Lung (tissue), 12 donors: ENCODE data around the gene PLA2G4A. TPM values are rescaled to one million over a fixed set of nuclear protein-coding genes. Genes with fewer than 3 reads are reported as not detected.

ENCODE experiments used
- ATAC-seq: fragments of 200-7000 bp; cut with Tn5 transposase; one replicate; pipeline ENCODE4 v1.9.1; 2020; ENCODE audit warnings: moderate number of reproducible peaks; ENCODE audit not compliant: insufficient read depth, low FRiP score
- DNase-seq, 3 donors: peaks; one replicate each; pipeline ENCODE4 v3.0.0-alpha.2; 2013 to 2017
- H3K27ac ChIP-seq, 2 donors: one replicate each; pipeline ENCODE4 v1.5.1; 2013; ENCODE audit warnings: mild to moderate bottlenecking in 2 of 2, moderate library complexity in 2 of 2, control low read depth in 1 of 2, inconsistent platforms in 1 of 2, low read depth in 1 of 2, low read length in 1 of 2
- H3K27me3 ChIP-seq, 3 donors: one replicate each; pipeline ENCODE4 v1.5.1; 2013; ENCODE audit warnings: low read length in 2 of 3; ENCODE audit not compliant: control insufficient read depth in 3 of 3, insufficient read depth in 3 of 3
- H3K36me3 ChIP-seq, 4 donors: one replicate each; pipeline ENCODE4 v1.5.1; 2013; ENCODE audit warnings: low read length in 4 of 4, mild to moderate bottlenecking in 1 of 4, moderate library complexity in 1 of 4; ENCODE audit not compliant: control insufficient read depth in 4 of 4, insufficient read depth in 4 of 4
- H3K4me1 ChIP-seq, 5 donors: one replicate each; pipeline ENCODE4 v1.5.1; 2013; ENCODE audit warnings: low read length in 5 of 5, mild to moderate bottlenecking in 2 of 5, moderate library complexity in 1 of 5; ENCODE audit not compliant: control insufficient read depth in 5 of 5, insufficient read depth in 5 of 5
- H3K4me3 ChIP-seq: one replicate; pipeline ENCODE4 v1.5.1; 2013; ENCODE audit warnings: mild to moderate bottlenecking, control low read depth, moderate library complexity
- H3K9ac ChIP-seq, 2 donors: one replicate each; pipeline ENCODE4 v1.5.1; 2013; ENCODE audit warnings: low read length in 2 of 2, control low read depth in 1 of 2; ENCODE audit not compliant: insufficient read depth in 1 of 2
- H3K9me3 ChIP-seq, 4 donors: one replicate each; pipeline ENCODE4 v1.5.1; 2013; ENCODE audit warnings: low read length in 3 of 4, mild to moderate bottlenecking in 1 of 4, moderate library complexity in 1 of 4; ENCODE audit not compliant: control insufficient read depth in 4 of 4, insufficient read depth in 3 of 4
- CTCF ChIP-seq: IDR thresholded peaks from 2 replicates; pipeline ENCODE4 v1.5.1; 2012; ENCODE audit warnings: mild to moderate bottlenecking; ENCODE audit errors: control extremely low read depth, extremely low read depth
- WGBS, 2 donors: extraction: QIAGEN DNeasy Blood & Tissue Kit; methylation state at CpG; one replicate each; pipeline ENCODE4 v1.1.7; 2013; 5-methylcytosine and 5-hydroxymethylcytosine counted together
- polyA plus RNA-seq, 2 donors: library from polyadenylated mRNA; stranded (reverse); fragments of 200-250 nt; gene quantifications; one replicate each; pipeline ENCODE4 v1.2.1, GENCODE V29; 2013
- total RNA-seq, 2 donors: library from RNA; depleted of rRNA in 1 of 2; stranded (reverse); fragments of >200 nt in 1 of 2; gene quantifications; one replicate each; pipeline ENCODE4 v1.2.1, GENCODE V29; 2014 to 2021
- donor health status: control.
- donor health status: control.
- donor health status: Bipolar disorder and iron deficiency.
- donor health status: healthy.
- donor health status: DM: yes; HTN: yes; CAD: no.

The PLA2G4A gene
- total and polyA plus RNA-seq, 4 donors: 2.5 to 8.1 (median 6.4) TPM

DNA sequence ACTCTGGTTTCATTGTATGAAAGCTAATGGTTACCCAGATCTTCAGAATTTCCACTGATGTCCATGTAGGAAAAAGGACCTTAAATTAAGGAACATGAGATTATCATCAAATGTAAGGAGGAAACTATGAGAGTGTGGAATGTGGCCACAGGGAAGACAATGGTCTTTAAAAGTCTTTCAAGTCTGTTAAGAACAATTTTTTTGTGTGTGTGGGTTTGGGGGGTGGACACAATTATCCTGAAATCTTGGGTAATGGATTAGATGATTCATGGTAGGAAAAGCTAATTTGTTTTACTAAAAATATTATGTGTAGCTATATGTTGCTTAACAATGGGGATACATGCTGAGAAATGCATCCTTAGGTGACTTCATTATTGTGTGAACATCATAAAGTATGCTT lies 72.9 kb downstream of the PLA2G4A start:
- Histone ChIP-seq H3K9me3 (no peaks in the 10 kb centered on the region), H3K27me3 (no peaks in the 10 kb centered on the region), H3K9ac (no peak overlapping the region), H3K36me3 (no peaks in the 10 kb centered on the region), H3K4me3 (no peak overlapping the region), H3K4me1 (no peaks in the 10 kb centered on the region), H3K27ac (no peak overlapping the region)
- no peak for ATAC-seq
- no peak for DNase-seq
- no peak for TF ChIP-seq CTCF

DNA sequence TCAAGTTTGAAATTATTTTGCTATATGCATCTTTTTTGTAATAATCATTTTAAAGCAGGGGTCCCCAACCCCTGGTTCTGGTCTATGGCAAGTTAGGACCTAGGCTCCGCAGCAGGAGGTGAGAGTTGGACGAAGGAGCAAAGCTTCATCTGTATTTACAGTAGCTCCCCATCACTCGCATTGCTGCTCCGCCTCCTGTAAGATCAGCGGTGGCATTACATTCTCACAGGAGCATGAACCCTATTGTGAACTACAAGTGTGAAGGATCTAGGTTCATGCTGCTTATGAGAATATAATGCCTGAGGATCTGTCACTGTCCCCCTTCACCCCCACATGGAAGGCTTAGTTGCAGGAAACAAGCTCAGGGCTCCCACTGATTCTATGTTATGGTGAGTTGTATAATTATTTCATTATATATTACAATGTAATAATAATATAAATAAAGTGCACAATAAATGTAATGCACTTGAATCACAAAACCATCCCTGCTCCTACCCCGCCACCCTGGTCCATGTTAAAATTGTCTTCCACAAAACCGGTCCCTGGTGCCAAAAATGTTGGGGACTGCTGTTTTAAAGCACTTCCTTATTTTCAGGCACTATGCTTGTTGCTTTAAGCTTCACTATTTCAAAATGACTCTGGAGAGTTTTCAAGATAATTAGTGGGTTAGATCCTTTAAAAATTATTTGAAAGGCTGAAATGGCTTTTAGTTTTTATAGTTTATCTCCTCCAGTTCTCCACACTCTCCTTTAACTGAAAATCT lies 74.8 kb downstream of the PLA2G4A start:
- DNase-seq (no peak), ATAC-seq (no peak)
- Histone ChIP-seq H3K27me3 (no peaks in the 10 kb centered on the region), H3K4me3 (no peak overlapping the region), H3K4me1 (no peaks in the 10 kb centered on the region), H3K9me3 (no peaks in the 10 kb centered on the region), H3K27ac (no peak overlapping the region), H3K9ac (no peak overlapping the region), H3K36me3 (no peaks in the 10 kb centered on the region)
- TF ChIP-seq CTCF: no peak
- 67 to 80% methylated on average over 7 of the region's 7 CpGs for WGBS, 2 donors

DNA sequence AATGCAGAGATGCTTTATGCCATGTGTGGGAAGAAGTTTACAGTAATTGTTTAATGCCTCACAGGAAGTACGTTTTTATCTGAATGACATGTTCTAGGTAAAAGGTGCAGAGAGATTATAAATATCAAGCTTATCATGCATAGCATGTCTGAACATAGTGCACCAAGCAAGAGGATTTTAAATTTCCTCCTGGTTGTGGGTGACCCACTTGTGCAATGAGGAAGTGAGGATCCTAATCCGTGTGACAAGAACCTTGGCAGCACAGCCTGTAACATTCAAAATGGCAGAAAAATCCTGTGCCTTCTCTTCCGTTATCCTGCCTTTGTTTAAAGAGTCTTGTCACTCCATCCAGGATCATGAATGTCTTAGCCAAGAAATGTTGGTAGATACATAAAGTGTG lies 75.6 kb downstream of the PLA2G4A start:
- DNase-seq: no peak
- Histone ChIP-seq H3K4me1 (no peaks in the 10 kb centered on the region), H3K27ac (no peak overlapping the region), H3K27me3 (no peaks in the 10 kb centered on the region), H3K9ac (no peak overlapping the region), H3K36me3 (no peaks in the 10 kb centered on the region), H3K9me3 (no peaks in the 10 kb centered on the region), H3K4me3 (no peak overlapping the region)
- 37 to 49% methylated on average over 3 of the region's 3 CpGs for WGBS, 2 donors
- ATAC-seq: no peak
- no peak for TF ChIP-seq CTCF

GRCh38 chr1:186905561-186905960 lies 76.8 kb downstream of the PLA2G4A start:
- Histone ChIP-seq H3K36me3 (no peaks in the 10 kb centered on the region), H3K27me3 (no peaks in the 10 kb centered on the region), H3K9ac (no peak overlapping the region), H3K4me1 (no peaks in the 10 kb centered on the region), H3K27ac (no peak overlapping the region), H3K4me3 (no peak overlapping the region), H3K9me3 (no peaks in the 10 kb centered on the region)
- 69 to 79% methylated on average over 1 of the region's 1 CpG for WGBS, 2 donors
- ATAC-seq (no peak), DNase-seq (no peak)
- TF ChIP-seq CTCF: no peak
